ENCODE data around the gene CIITA. TPM values are rescaled to one million over a fixed set of nuclear protein-coding genes. Genes with fewer than 3 reads are reported as not detected.

Gene CIITA
- total and polyA plus RNA-seq, 2 experiments from 2014 or later, result 0.09 TPM; not detected in 1

GRCh38 chr16:10870137-10870776 is 6.7 kb upstream of the CIITA start:
- 93 to 95% methylated on average over 5 of the region's 5 CpGs for WGBS, 2 experiments (ENCODE audit: low coverage in 1 of 2, low lambda C conversion rate in 2 of 2, missing lambda C conversion rate in 2 of 2)
- in situ Hi-C loops (cut with MboI), result no loop called here
- no peak for TF ChIP-seq EZH2phosphoT487 (IDR thresholded peaks at IDR 0.05; ENCODE audit: insufficient read depth, low read depth)

GRCh38 chr16:10870808-10871156 is 6.2 kb upstream of the CIITA start:
- peaks cover 17% of the 10 kb centered on the region for H3K4me1 ChIP-seq (ENCODE audit: insufficient read depth)
- no peak overlapping the region for H3K9ac ChIP-seq
- DNase-seq, result no peak
- WGBS, 2 experiments (ENCODE audit: low coverage in 1 of 2, low lambda C conversion rate in 2 of 2, missing lambda C conversion rate in 2 of 2), result 60% methylated on average over 5 of the region's 5 CpGs
- TF ChIP-seq EZH2phosphoT487 (IDR thresholded peaks at IDR 0.05; ENCODE audit: insufficient read depth, low read depth), result no peak
- H3K4me2 ChIP-seq (ENCODE audit: unreplicated experiment), result no peak overlapping the region
- H3K27ac ChIP-seq, result peak overlapping the region; percentile 87
- no peak overlapping the region for H2AFZ ChIP-seq
- H3K9me3 ChIP-seq (ENCODE audit: low read depth), result no peaks in the 10 kb centered on the region
- no peaks in the 10 kb centered on the region for H3K79me2 ChIP-seq (ENCODE audit: insufficient read depth)
- H3K36me3 ChIP-seq (ENCODE audit: low read depth), result no peaks in the 10 kb centered on the region
- H3K27me3 ChIP-seq (replicated peaks; ENCODE audit: insufficient read depth), result no peaks in the 10 kb centered on the region
- H3K4me3 ChIP-seq, result no peak overlapping the region
- H3K9me2 ChIP-seq (ENCODE audit: insufficient read depth), result no peaks in the 10 kb centered on the region
- peaks cover 3% of the 10 kb centered on the region; the same call in 1 of the 2 replicates for H3F3A ChIP-seq (ENCODE audit: insufficient read depth)
- H4K20me1 ChIP-seq (ENCODE audit: insufficient read depth), result no peaks in the 10 kb centered on the region
- in situ Hi-C loops (cut with MboI), result no loop called here

More at GRCh38 chr16:10870137-10870776, 6.7 kb upstream of the CIITA start:
- Histone ChIP-seq H2AFZ (no peak overlapping the region), H3K27ac (no peak overlapping the region), H3K9me2 (ENCODE audit: insufficient read depth) (no peaks in the 10 kb centered on the region), H3F3A (ENCODE audit: insufficient read depth) (peaks cover 3% of the 10 kb centered on the region; the same call in 1 of the 2 replicates), H3K36me3 (ENCODE audit: low read depth) (no peaks in the 10 kb centered on the region), H3K27me3 (replicated peaks; ENCODE audit: insufficient read depth) (no peaks in the 10 kb centered on the region), H3K9ac (no peak overlapping the region), H3K4me1 (ENCODE audit: insufficient read depth) (peaks cover 17% of the 10 kb centered on the region), H3K9me3 (ENCODE audit: low read depth) (no peaks in the 10 kb centered on the region), H4K20me1 (ENCODE audit: insufficient read depth) (no peaks in the 10 kb centered on the region), H3K4me3 (no peak overlapping the region), H3K4me2 (ENCODE audit: unreplicated experiment) (no peak overlapping the region), H3K79me2 (ENCODE audit: insufficient read depth) (no peaks in the 10 kb centered on the region)
- DNase-seq, result peak; percentile 13

GRCh38 chr16:10871157-10871991 is 5.6 kb upstream of the CIITA start:
- H2AFZ ChIP-seq, result peak overlapping the region; percentile 56

GRCh38 chr16:10876315-10876714 is 687 bp upstream of the CIITA start:
- Histone ChIP-seq H3K4me3 (no peak overlapping the region), H3F3A (ENCODE audit: insufficient read depth) (peaks cover 2% of the 10 kb centered on the region; the same call in 1 of the 2 replicates), H3K9me2 (ENCODE audit: insufficient read depth) (no peaks in the 10 kb centered on the region), H3K9me3 (ENCODE audit: low read depth) (no peaks in the 10 kb centered on the region), H3K4me1 (ENCODE audit: insufficient read depth) (peaks cover 16% of the 10 kb centered on the region), H3K36me3 (ENCODE audit: low read depth) (no peaks in the 10 kb centered on the region), H2AFZ (no peak overlapping the region), H4K20me1 (ENCODE audit: insufficient read depth) (no peaks in the 10 kb centered on the region), H3K4me2 (ENCODE audit: unreplicated experiment) (no peak overlapping the region), H3K9ac (no peak overlapping the region), H3K27me3 (replicated peaks; ENCODE audit: insufficient read depth) (peaks cover 6% of the 10 kb centered on the region; the same call in 1 of the 2 replicates), H3K79me2 (ENCODE audit: insufficient read depth) (no peaks in the 10 kb centered on the region), H3K27ac (no peak overlapping the region)
- no peak for DNase-seq
- WGBS, 2 experiments (ENCODE audit: low coverage in 1 of 2, low lambda C conversion rate in 2 of 2, missing lambda C conversion rate in 2 of 2), result 96 to 99% methylated on average over 2 of the region's 2 CpGs
- no peak for TF ChIP-seq EZH2phosphoT487 (IDR thresholded peaks at IDR 0.05; ENCODE audit: insufficient read depth, low read depth)
- TF ChIP-seq EZH2 (IDR thresholded peaks at IDR 0.05; ENCODE audit: insufficient read depth, poor library complexity, severe bottlenecking), result no peak
- in situ Hi-C loops (cut with MboI), result no loop called here

More at GRCh38 chr16:10871157-10871991, 5.6 kb upstream of the CIITA start:
- Histone ChIP-seq H3K4me2 (ENCODE audit: unreplicated experiment) (peak overlapping the region; percentile 39), H3K4me1 (ENCODE audit: insufficient read depth) (peaks cover 17% of the 10 kb centered on the region), H3K36me3 (ENCODE audit: low read depth) (no peaks in the 10 kb centered on the region), H3K9me3 (ENCODE audit: low read depth) (no peaks in the 10 kb centered on the region), H3K9me2 (ENCODE audit: insufficient read depth) (no peaks in the 10 kb centered on the region), H3F3A (ENCODE audit: insufficient read depth) (peaks cover 3% of the 10 kb centered on the region; the same call in 1 of the 2 replicates), H3K9ac (peak overlapping the region; percentile 47), H3K27me3 (replicated peaks; ENCODE audit: insufficient read depth) (no peaks in the 10 kb centered on the region), H3K79me2 (ENCODE audit: insufficient read depth) (no peaks in the 10 kb centered on the region), H4K20me1 (ENCODE audit: insufficient read depth) (no peaks in the 10 kb centered on the region), H3K4me3 (no peak overlapping the region), H3K27ac (peak overlapping the region; percentile 87)
- in situ Hi-C loops (cut with MboI), result no loop called here
- 26 to 30% methylated on average over 10 of the region's 10 CpGs for WGBS, 2 experiments (ENCODE audit: low coverage in 1 of 2, low lambda C conversion rate in 2 of 2, missing lambda C conversion rate in 2 of 2)
- DNase-seq, result peak; percentile 94
- TF ChIP-seq EZH2phosphoT487 (IDR thresholded peaks at IDR 0.05; ENCODE audit: insufficient read depth, low read depth) (no peak), EZH2 (IDR thresholded peaks at IDR 0.05; ENCODE audit: insufficient read depth, poor library complexity, severe bottlenecking) (no peak)

All from GM23248 (cell line).